ENCODE results near the gene ABLIM2. TPM values are rescaled to one million over a fixed set of nuclear protein-coding genes. Genes with fewer than 3 reads are reported as not detected.

Gene ABLIM2
- total RNA-seq, 1 experiment from 2014 or later = 1.0 TPM

- Mint-ChIP-seq H3K27me3 (ENCODE audit: low read depth) (peaks cover 1% of the 10 kb centered on the region), H3K4me1 (0 out of 4 replicates have a peak, but pooled peaks cover 2% of the 10 kb centered on the region in 2 experiments), H3K4me3 (no peak overlapping the region), H3K36me3 (ENCODE audit: insufficient read depth in 1 of 3, low read depth in 3 of 3) (no peaks in the 10 kb centered on the region), H3K27ac (peak overlapping the region in 1 of 3 experiments; percentile 65; a peak in 1 of 7 replicates), H3K9me3 (no peaks in the 10 kb centered on the region)
- Histone ChIP-seq H2BK5ac (ENCODE audit: insufficient read length, low read length) (no peak overlapping the region), H3T11ph (ENCODE audit: low read length) (no peak overlapping the region), H3K23me2 (ENCODE audit: insufficient read length, low read depth, low read length, poor library complexity, severe bottlenecking) (no peaks in the 10 kb centered on the region), H3K4me1 (ENCODE audit: insufficient read depth, low read length) (no peaks in the 10 kb centered on the region), H2BK12ac (ENCODE audit: insufficient read length, low read depth, low read length) (no peak overlapping the region), H3K79me2 (ENCODE audit: insufficient read depth, low read length) (no peaks in the 10 kb centered on the region), H3K18ac (ENCODE audit: insufficient read length, low read depth, low read length) (no peak overlapping the region), H3K14ac (ENCODE audit: insufficient read depth, low read length) (no peak overlapping the region), H3K56ac (ENCODE audit: insufficient read length, low read depth, low read length) (no peak overlapping the region), H3K4me2 (ENCODE audit: insufficient read depth, insufficient read length, low read length) (no peak overlapping the region), H3K4ac (ENCODE audit: low read depth, low read length) (no peak overlapping the region), H3K79me1 (ENCODE audit: insufficient read depth, low read depth, low read length, poor library complexity, severe bottlenecking) (no peaks in the 10 kb centered on the region), H3K9ac (ENCODE audit: extremely low read depth, insufficient read length, low read length) (no peak overlapping the region), H3K27ac (ENCODE audit: insufficient read length, low read depth, low read length) (no peak overlapping the region), H2BK15ac (ENCODE audit: low read depth, low read length) (no peak overlapping the region), H4K8ac (replicated peaks; ENCODE audit: insufficient read length, low read depth, low read length) (no peak overlapping the region), H3K27me3 (ENCODE audit: insufficient read depth, low read length) (no peaks in the 10 kb centered on the region), H3K23ac (ENCODE audit: insufficient read length, low read depth, low read length) (no peak overlapping the region), H2AK5ac (ENCODE audit: insufficient read length, low read length) (no peak overlapping the region), H3K9me3 (ENCODE audit: control insufficient read depth, low read depth, low read length) (no peaks in the 10 kb centered on the region), H2BK120ac (ENCODE audit: low read depth, low read length, poor library complexity, severe bottlenecking) (no peak overlapping the region), H2AFZ (ENCODE audit: low read length) (no peak overlapping the region), H4K20me1 (ENCODE audit: control insufficient read depth, insufficient read depth, insufficient read length) (no peaks in the 10 kb centered on the region), H2BK20ac (ENCODE audit: low read depth, low read length, poor library complexity, severe bottlenecking) (no peak overlapping the region), H4K91ac (ENCODE audit: insufficient read length, low read depth, low read length) (no peak overlapping the region), H4K5ac (ENCODE audit: insufficient read length, low read depth, low read length) (no peak overlapping the region)
- no peak for DNase-seq
- TF ChIP-seq CTCF (conservative IDR thresholded peaks at IDR 0.05) = no peak
- WGBS (ENCODE audit: extremely low coverage, insufficient read length, low lambda C conversion rate) = no CpG with 5 or more reads among the region's 7 CpGs
Measured at GRCh38 chr4:8203052-8203401, 44.4 kb upstream of the ABLIM2 start.
